HepG2 (cell line): ENCODE data around the gene SBSN. TPM values are rescaled to one million over a fixed set of nuclear protein-coding genes. Genes with fewer than 3 reads are reported as not detected.

Experiments
- ATAC-seq: fragments of 200-7000 bp; cut with Tn5 transposase; 3 replicates; pipeline ENCODE4 v1.9.1; 2020; ENCODE audit warnings: mild to moderate bottlenecking, moderate library complexity
- BruUV-seq: library from RNA; stranded (reverse); fragments of 400-500 nt; replicated peaks from 2 replicates; lab custom pipeline; 2021; lab: Mats Ljungman, UMichigan
- CTCF ChIA-PET: fragments of 300-600 bp; formaldehyde crosslinking; extraction: SDS; loops from one replicate; lab custom pipeline; 2021; ENCODE audit warnings: low total read pairs, inconsistent platforms, low intra/inter-chr PET ratio; lab: Yijun Ruan, JAX
- POLR2A ChIA-PET: fragments of 350-600 bp; sonication (Branson Sonifier 250); formaldehyde crosslinking; loops from one replicate; lab custom pipeline; 2020; ENCODE audit warnings: antibody characterized with exemption, inconsistent platforms; lab: Yijun Ruan, JAX
- DNase-seq: peaks from one replicate; pipeline ENCODE4 v3.0.0-alpha.2; 2015; ENCODE audit warnings: low spot score
- FAIRE-seq: peaks from 3 replicates; lab custom pipeline; 2011; peaks lifted over from hg19 to GRCh38; lab: Jason Lieb, UNC
- H2AFZ ChIP-seq: one replicate; pipeline ENCODE4 v1.6.1; 2011; ENCODE audit warnings: low read length, inconsistent platforms
- H3K27ac ChIP-seq: fragments of 300-600 bp; 3 replicates; pipeline ENCODE4 v1.8.0; 2011; ENCODE audit warnings: mixed run types, mild to moderate bottlenecking, mixed read lengths, low read length, inconsistent platforms; ENCODE audit not compliant: insufficient read depth; ENCODE audit errors: extremely low read length
- H3K27me3 ChIP-seq, 2 experiments: fragments of 200-600 bp in 1 of 2; 2 replicates in 1 of 2; 3 replicates in 1 of 2; pipeline versions ENCODE4 v1.6.0 to v1.8.0; 2011; ENCODE audit warnings: low read length in 2 of 2, mild to moderate bottlenecking in 2 of 2, moderate library complexity in 2 of 2, inconsistent platforms in 1 of 2; ENCODE audit not compliant: insufficient read depth in 2 of 2, control insufficient read depth in 1 of 2
- H3K36me3 ChIP-seq, 2 experiments: fragments of 200-600 bp in 1 of 2; replicated peaks in 1 of 2; 2 replicates in 1 of 2; 3 replicates in 1 of 2; pipeline versions ENCODE4 v1.5.1 to v1.8.0; 2011; ENCODE audit warnings: low read length in 2 of 2, inconsistent platforms in 1 of 2; ENCODE audit not compliant: insufficient read depth in 2 of 2, control insufficient read depth in 1 of 2
- H3K4me1 ChIP-seq: 2 replicates; pipeline ENCODE4 v1.5.1; 2012; ENCODE audit warnings: low read length, inconsistent platforms; ENCODE audit not compliant: insufficient read depth
- H3K4me2 ChIP-seq: 2 replicates; pipeline ENCODE4 v1.6.0; 2011; ENCODE audit warnings: low read depth, low read length, inconsistent platforms
- H3K4me3 ChIP-seq, 3 experiments: fragments of 200-600 bp in 1 of 3; sonication (generic), shearing (Covaris generic) in 1 of 3; replicated peaks in 1 of 3; 2 replicates each; pipeline ENCODE4 v1.5.1; 2011 to 2016; ENCODE audit warnings: low read length in 3 of 3, inconsistent platforms in 2 of 3, low read depth in 2 of 3, mild to moderate bottlenecking in 2 of 3, control low read depth in 1 of 3, mixed read lengths in 1 of 3; ENCODE audit not compliant: insufficient read depth in 1 of 3
- H3K79me2 ChIP-seq: one replicate; pipeline ENCODE4 v1.6.1; 2011; ENCODE audit warnings: low read length, inconsistent platforms; ENCODE audit not compliant: insufficient read depth
- H3K9ac ChIP-seq: 2 replicates; pipeline ENCODE4 v1.6.0; 2011; ENCODE audit warnings: mild to moderate bottlenecking, low read depth, low read length, inconsistent platforms; ENCODE audit not compliant: insufficient read depth
- H3K9me3 ChIP-seq: 2 replicates; pipeline ENCODE4 v1.5.1; 2012; ENCODE audit warnings: mild to moderate bottlenecking, low read length
- H4K20me1 ChIP-seq: 2 replicates; pipeline ENCODE4 v1.6.0; 2011; ENCODE audit warnings: inconsistent platforms, mild to moderate bottlenecking, low read length, moderate library complexity; ENCODE audit not compliant: insufficient read depth
- BCLAF1 ChIP-seq: fragments of 450-650 bp; IDR thresholded peaks from 2 replicates; pipeline ENCODE4 v1.6.1; 2017; ENCODE audit warnings: mild to moderate bottlenecking
- ZBTB42 ChIP-seq: sonication (generic); formaldehyde crosslinking; IDR thresholded peaks from 2 replicates; pipeline ENCODE4 v1.5.0; 2020; ENCODE audit warnings: mild to moderate bottlenecking, missing genetic modification reagents
- ZFP36L2 ChIP-seq: sonication (generic); formaldehyde crosslinking; IDR thresholded peaks from 2 replicates; pipeline ENCODE4 v1.4.0; 2020; ENCODE audit warnings: missing genetic modification reagents
- ZKSCAN8 ChIP-seq: IDR thresholded peaks from 2 replicates; pipeline ENCODE4 v1.6.1; 2016; ENCODE audit warnings: borderline replicate concordance, missing genetic modification reagents, missing compliant biosample characterization
- ZNF510 ChIP-seq: sonication (generic); formaldehyde crosslinking; IDR thresholded peaks from 2 replicates; pipeline ENCODE4 v1.4.0; 2020; ENCODE audit warnings: low read depth, mild to moderate bottlenecking, missing genetic modification reagents
- ZNF570 ChIP-seq: sonication (generic); formaldehyde crosslinking; IDR thresholded peaks from 2 replicates; pipeline ENCODE4 v1.4.0; 2020; ENCODE audit warnings: mild to moderate bottlenecking, missing genetic modification reagents, borderline replicate concordance
- ZNF589 ChIP-seq: sonication (generic); formaldehyde crosslinking; conservative IDR thresholded peaks from 2 replicates; pipeline ENCODE4 v1.8.0; 2022; ENCODE audit warnings: mild to moderate bottlenecking, moderate library complexity, missing genetic modification reagents
- ZSCAN12 ChIP-seq: sonication (generic); formaldehyde crosslinking; IDR thresholded peaks from 2 replicates; pipeline ENCODE4 v1.9.0; 2021; ENCODE audit warnings: mild to moderate bottlenecking, missing genetic modification reagents
- ZSCAN25 ChIP-seq: sonication (generic); formaldehyde crosslinking; IDR thresholded peaks from 2 replicates; pipeline ENCODE4 v1.8.0; 2022; ENCODE audit warnings: mild to moderate bottlenecking, missing genetic modification reagents
- WGBS: methylation state at CpG from one replicate; pipeline ENCODE4 v1.1.6; 2017; ENCODE audit warnings: low lambda C conversion rate; 5-methylcytosine and 5-hydroxymethylcytosine counted together
- in situ Hi-C: cut with HindIII; loops from 2 replicates; pipeline ENCODE4 v1.10.0; 2017; ENCODE audit warnings: low pct_unique_long_range_greater_than_20kb; ENCODE audit not compliant: extremely low pct_ligation_motif_present
- intact Hi-C: fragments of 100-400 bp; cut with micrococcal nuclease; formaldehyde crosslinking; loops from one replicate; pipeline ENCODE4 v1.10.0; 2022; ENCODE audit not compliant: unreplicated experiment
- polyA plus RNA-seq, 8 experiments: library from polyadenylated mRNA; depleted of rRNA in 3 of 8; stranded (reverse) in 7 of 8; unstranded in 1 of 8; fragments of >200 nt; fragmentation: Illumina TruSeq in 4 of 8; extraction: Trizol in 4 of 8; gene quantifications; 2 replicates each; pipeline versions ENCODE4 v1.2.1 to v1.2.3, GENCODE V29; 2011 to 2016; ENCODE audit warnings: low read depth in 4 of 8, missing spikeins in 1 of 8, mixed read lengths in 1 of 8; ENCODE audit not compliant: insufficient read depth in 1 of 8
- total RNA-seq, 5 experiments: library from RNA; depleted of rRNA; stranded (reverse); fragments of >200 nt; fragmentation: Illumina TruSeq; extraction: Trizol; gene quantifications; 2 replicates each; pipeline ENCODE4 v1.2.3, GENCODE V29; 2016; ENCODE audit warnings: low read depth in 1 of 5

The SBSN gene
- total and polyA plus RNA-seq, 2 of the 13 experiments (the other 11 are each of a cell fraction or from before 2014, with no cell fraction given), result not detected

DNA sequence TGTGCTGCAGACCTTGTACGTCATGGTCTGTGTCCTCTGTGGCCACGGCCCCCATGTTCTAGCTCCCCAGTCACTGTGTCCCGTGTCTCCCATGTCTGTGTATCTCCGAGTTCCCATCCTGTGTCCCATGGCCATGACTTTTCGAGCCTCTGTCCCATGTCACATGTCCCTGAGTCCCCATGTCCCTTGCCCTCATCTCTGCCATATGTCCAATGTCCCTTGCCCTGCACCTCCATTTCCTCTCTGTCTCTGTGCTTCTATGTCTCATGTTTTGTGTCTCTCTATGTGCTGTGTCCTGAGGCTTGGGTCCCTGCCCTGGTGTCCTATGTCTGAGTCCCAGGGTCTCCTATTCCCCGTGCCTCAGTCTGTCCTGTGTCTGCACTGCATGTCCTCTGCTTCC lies 33.3 kb upstream of the SBSN start:
- no peaks in the 10 kb centered on the region for H3K79me2 ChIP-seq
- H3K9me3 ChIP-seq, result no peaks in the 10 kb centered on the region
- no peaks in the 10 kb centered on the region for H4K20me1 ChIP-seq
- no peak for TF ChIP-seq ZSCAN12 (CRISPR knock-in tag)
- no peak for TF ChIP-seq ZNF570
- no peak for TF ChIP-seq ZSCAN25 (CRISPR knock-in tag)
- TF ChIP-seq, all 625 proteins: peak for 0
- no peaks in the 10 kb centered on the region for H3K36me3 ChIP-seq
- POLR2A ChIA-PET, result no interaction called here
- H2AFZ ChIP-seq, result no peak overlapping the region
- FAIRE-seq, result no peak
- no peak overlapping the region for H3K4me3 ChIP-seq
- DNase-seq, result no peak
- CTCF ChIA-PET, result no interaction called here
- no peak overlapping the region for H3K27ac ChIP-seq
- peaks cover 28% of the 10 kb centered on the region for H3K4me1 ChIP-seq
- no peak for ATAC-seq
- H3K9ac ChIP-seq, result no peak overlapping the region
- no peak overlapping the region for H3K4me2 ChIP-seq
- intact Hi-C loops (no loop called here), in situ Hi-C loops (no loop called here)
- peaks cover 1 to 38% of the 10 kb centered on the region in 2 experiments; a peak in 3 of 5 replicates for H3K27me3 ChIP-seq
- WGBS, result 10% methylated on average over 6 of the region's 6 CpGs
- BruUV-seq, result no TSS peak

DNA sequence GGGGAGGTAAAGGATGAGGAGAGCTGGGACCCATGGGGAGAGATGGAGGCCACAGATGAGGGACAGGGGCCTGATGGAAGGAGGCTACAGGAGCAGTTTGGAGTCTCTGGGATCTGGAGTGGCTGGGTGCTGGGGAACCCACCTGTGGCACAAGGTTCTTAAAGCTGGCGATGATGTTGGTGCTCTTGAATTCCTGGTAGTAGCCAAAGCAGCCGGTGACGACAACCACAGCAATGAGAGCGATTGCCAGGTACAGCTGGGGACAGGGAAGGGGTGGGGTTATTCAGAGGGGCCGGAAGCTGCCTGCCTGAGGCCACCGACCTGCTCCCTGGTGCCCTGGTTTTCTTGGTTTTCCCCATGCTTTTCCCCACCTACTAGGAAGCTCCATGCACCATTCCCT lies 32.6 kb upstream of the SBSN start:
- peaks cover 1 to 42% of the 10 kb centered on the region in 2 experiments; a peak in 3 of 5 replicates for H3K27me3 ChIP-seq
- no peak for ATAC-seq
- intact Hi-C loops, result no loop called here
- H3K9me3 ChIP-seq, result no peaks in the 10 kb centered on the region
- no peak overlapping the region for H3K27ac ChIP-seq
- no peaks in the 10 kb centered on the region for H3K36me3 ChIP-seq
- FAIRE-seq, result no peak
- no peak overlapping the region for H2AFZ ChIP-seq
- TF ChIP-seq ZKSCAN8 (CRISPR knock-in tag), result no peak
- no peak for TF ChIP-seq ZNF589 (CRISPR knock-in tag)
- no peak for TF ChIP-seq BCLAF1
- TF ChIP-seq ZBTB42 (CRISPR knock-in tag), result no peak
- no peak for TF ChIP-seq ZFP36L2 (CRISPR knock-in tag)
- TF ChIP-seq ZNF510, result no peak
- H3K4me3 ChIP-seq, result no peak overlapping the region
- WGBS, result 0% methylated on average over 1 of the region's 6 CpGs
- no peaks in the 10 kb centered on the region for H4K20me1 ChIP-seq
- no peak for DNase-seq
- H3K9ac ChIP-seq, result no peak overlapping the region
- no peak overlapping the region for H3K4me2 ChIP-seq
- ChIA-PET CTCF (no interaction called here), POLR2A (no interaction called here)
- H3K79me2 ChIP-seq, result no peaks in the 10 kb centered on the region
- in situ Hi-C loops, result no loop called here
- no TSS peak for BruUV-seq
- H3K4me1 ChIP-seq, result peaks cover 31% of the 10 kb centered on the region
